ENCODE results near the gene TMEM221. TPM values are rescaled to one million over a fixed set of nuclear protein-coding genes. Genes with fewer than 3 reads are reported as not detected.
"Not testable (repeated sequence)": the region's sequence is repeated elsewhere in the genome, so short reads cannot be mapped to it uniquely, and the experiment has no call there.

TMEM221 gene
- total RNA-seq = 0.37 TPM

DNA sequence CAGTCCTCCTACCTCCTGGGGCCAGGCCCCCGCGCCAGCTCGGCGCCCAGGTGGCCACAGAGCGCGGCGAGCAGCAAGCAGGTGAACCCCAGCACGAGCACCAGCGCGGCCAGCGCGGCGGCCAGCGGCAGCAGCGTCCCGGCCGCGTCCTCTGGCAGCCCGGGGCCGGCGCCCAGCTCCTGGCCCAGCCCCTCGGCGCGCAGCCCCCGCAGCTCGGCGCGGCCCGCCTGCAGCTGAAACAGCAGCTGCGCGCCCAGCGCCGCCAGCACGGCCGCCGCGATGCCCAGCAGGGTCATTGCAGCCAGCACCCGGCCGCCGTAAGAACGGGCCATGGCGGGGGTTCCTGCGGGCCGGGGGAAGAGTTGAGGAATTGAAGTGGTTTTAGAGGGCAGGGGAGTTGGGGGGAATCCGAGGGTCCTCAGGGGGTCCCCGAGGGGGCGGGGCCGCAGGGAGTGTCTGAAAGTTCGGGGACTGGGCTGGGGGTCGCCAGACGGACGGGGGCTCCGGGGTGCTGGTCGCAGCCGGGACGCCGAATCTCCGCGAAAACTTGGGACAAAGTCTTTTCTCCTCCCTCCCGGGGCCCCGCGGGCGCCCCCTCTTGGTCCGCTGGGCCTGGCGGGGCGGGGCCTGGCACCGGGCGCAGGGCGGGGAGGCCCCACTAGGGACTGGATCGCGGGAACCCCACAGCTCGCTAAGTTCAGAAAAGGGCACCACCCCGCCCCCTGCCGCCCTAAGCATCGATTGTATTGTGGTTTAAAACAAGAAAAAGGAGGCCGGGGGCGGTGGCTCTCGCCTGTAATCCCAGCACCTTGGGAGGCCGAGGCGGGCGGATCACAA, at the start of gene TMEM221:
TSS of gene TMEM221 (minus strand) at position 538 of the 837 bp plus-strand sequence. CDS start at position 332, 206 bp downstream.
- no peak for DNase-seq (ENCODE audit: low spot score)

DNA sequence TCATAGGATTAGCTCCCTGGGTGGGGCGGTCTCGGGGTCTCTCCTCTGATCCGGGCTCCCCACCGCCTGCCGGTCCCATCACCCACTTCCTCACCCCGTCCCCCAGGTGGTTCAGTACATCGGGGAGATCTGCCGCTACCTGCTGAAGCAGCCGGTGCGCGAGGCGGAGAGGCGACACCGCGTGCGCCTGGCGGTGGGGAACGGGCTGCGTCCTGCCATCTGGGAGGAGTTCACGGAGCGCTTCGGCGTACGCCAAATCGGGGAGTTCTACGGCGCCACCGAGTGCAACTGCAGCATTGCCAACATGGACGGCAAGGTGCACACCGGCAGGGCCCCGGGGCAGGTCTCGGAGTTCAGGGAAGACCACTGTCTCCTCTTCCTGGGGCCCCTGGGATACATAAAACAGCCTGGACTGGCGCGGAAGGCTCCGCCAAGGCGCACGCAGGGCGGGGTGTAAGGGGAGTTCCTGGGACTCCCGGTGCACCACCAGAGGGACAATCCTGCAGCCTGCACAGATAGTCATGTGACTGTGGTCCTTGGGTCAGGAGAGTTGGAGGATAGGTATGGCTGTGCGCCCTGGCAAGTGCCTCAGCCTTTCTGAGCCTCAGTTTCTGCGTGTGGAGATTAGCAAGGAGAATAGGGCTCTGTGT, 48.8 kb upstream of the TMEM221 start:
- no peak for DNase-seq (ENCODE audit: low spot score)

DNA sequence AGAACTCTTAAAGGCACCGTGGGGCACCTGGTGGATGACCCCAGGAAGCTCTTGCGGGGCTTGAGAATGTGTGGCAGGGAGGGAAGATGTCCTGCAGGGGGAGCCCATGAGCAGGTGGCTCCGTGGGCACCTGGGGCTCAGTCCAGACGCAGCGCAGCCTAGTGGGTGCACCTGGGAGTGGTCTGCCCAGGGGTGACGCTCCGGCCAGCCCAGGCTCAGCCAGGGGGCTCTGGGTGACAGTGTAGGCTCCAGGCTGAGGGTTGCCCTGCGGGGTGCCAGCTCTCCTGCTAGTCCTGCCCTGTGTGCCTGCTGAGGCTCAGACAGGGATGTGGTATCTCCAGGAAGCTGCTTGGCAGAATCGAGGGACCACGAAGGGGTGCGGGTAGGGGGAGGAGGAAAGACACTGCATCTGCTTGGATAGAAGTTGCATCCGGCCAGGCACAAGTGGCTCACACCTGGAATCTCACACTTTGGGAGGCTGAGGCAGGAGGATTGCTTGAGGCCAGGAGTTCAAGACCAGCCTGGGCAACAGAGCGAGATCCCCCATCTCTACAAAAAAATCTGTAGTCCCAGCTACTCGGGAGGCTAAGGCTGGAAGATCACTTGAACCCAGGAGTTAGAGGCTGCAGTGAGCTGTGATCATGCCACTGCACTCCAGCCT, 48.0 kb upstream of the TMEM221 start:
- peak; percentile 60 for DNase-seq (ENCODE audit: low spot score)

DNA sequence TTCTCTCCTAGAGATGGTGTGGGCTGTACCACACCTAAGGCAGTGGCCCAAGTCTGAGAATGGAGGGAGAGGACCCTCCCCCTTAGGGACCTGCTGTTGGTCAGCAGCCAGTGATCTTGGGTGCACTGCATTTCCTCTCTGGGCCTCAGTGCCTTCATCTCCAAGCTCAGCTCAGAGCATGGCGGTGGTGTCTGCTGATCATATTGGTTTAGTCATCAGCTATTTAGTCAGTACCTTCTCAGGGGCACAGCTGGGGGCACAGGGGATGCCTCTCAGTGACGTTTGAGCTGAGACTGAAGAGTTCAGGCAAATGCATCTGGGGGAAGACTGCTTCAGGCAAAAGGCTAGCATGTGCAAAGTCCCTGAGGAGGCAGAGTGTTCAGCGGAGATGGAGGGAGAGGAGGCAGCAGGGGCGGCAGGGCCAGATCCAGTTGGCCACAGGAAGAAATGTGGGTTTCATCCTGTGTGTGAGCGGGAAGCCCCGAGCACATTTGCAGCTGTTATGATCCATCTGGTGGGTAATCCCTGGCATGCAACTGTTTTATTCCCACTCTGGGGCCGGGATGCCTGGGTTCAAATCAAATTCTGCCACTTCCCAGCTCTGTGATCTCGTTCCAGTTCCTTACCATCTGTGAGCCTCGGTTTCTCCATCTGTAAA, 47.3 kb upstream of the TMEM221 start:
- DNase-seq (ENCODE audit: low spot score) = no peak

DNA sequence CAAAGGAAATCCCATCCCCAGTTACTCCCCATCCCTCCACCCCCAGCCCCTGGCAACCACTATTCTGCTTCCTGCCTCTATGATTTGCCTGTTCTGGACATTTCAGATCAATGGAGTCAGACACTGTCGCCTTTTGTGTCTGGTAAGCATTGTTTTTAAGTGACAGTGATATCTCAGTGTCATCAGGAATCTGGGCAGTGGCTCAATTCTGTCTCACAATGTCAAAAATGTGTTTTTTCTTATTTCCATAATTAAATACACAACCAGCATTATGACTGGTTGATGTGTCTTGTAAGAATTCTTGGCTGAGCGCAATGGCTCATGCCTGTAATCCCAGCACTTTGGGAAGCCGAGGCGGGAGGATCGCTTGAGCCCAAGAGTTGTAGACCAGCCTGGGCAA, 42.8 kb upstream of the TMEM221 start:
- DNase-seq (ENCODE audit: low spot score) = no peak

DNA sequence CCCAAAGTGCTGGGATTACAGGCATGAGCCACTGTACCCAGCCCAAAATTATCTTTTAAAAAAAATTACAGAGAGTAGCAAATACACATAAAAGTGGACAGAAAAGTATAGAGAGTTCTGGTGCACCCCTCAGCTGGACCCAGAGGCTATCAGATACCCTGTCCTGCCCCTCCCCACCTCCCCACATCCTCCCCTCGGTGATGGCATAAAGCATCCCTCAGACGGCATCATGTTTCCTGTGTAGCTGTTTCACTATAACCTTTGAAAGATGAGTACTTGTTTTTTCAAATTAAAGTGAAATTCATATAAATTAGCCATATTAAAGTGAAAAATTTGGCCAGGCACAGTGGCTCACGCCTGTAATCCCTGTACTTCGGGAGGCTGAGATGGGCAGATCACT, 41.9 kb upstream of the TMEM221 start:
- no peak for DNase-seq (ENCODE audit: low spot score)

DNA sequence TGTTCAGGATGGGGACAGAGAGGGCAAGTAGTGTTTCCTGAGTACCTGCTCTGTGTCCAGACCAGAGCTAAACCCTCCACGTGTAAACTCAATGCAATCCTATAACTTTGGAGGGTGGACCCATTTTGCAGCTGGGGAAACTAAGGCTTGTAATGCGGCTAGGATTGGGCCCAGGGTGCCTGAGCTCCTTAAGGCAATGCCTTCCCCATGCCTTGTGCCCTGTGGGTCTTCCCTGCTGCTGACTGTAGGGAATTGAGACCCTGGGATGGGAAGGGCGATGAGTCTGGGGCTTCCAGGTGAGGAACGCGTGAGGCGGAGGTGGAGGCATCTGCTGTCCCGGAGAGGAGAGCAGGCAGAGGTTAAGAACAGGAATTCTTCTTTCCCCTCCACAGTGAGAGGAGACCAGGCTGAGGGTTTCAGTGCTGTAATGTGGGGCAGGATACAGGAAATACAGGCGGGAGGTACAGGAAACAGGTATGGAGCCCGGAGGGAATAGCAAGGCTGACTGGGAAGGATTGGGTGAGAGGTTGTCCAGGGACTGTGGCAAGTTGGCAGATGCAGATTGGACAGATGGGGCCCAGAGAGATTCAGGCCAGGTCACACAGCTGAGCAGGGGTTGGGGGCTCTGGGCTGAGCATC, 41.0 kb upstream of the TMEM221 start:
- DNase-seq (ENCODE audit: low spot score) = no peak

DNA sequence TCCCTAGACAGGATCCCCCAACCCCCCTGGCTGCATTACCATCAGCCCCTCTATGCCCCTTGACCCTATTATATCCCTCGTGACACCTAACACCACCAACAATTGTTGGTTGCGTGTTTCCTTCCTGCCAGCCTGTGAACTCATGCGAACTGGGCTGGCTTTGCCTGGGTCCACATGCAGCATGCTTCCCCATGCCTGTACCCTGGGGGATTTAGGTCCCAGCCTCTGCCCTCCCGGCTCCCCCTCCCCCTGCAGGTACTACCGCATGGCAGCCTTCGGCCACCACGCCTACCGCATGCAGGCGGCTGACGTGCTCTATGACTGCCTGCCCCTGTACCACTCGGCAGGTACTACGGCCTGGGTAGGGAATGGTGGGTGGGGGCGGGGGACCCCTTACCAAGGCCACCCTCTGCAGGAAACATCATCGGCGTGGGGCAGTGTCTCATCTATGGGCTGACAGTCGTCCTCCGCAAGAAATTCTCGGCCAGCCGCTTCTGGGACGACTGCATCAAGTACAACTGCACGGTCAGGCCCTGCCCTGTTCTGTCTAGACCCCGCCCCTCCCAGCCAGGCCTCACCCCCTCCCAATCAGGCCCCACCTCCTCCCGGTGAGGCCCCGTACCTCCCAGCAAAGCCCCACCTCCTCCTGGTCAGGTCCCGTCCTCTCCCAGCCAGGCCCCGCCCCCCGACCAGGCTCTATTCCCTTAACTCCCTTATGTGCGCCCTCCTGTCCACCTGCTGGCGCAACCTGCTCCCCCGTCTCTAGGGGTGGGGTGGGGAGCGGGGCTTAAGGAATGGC, 40.3 kb upstream of the TMEM221 start:
- DNase-seq (ENCODE audit: low spot score) = peak; percentile 83

DNA sequence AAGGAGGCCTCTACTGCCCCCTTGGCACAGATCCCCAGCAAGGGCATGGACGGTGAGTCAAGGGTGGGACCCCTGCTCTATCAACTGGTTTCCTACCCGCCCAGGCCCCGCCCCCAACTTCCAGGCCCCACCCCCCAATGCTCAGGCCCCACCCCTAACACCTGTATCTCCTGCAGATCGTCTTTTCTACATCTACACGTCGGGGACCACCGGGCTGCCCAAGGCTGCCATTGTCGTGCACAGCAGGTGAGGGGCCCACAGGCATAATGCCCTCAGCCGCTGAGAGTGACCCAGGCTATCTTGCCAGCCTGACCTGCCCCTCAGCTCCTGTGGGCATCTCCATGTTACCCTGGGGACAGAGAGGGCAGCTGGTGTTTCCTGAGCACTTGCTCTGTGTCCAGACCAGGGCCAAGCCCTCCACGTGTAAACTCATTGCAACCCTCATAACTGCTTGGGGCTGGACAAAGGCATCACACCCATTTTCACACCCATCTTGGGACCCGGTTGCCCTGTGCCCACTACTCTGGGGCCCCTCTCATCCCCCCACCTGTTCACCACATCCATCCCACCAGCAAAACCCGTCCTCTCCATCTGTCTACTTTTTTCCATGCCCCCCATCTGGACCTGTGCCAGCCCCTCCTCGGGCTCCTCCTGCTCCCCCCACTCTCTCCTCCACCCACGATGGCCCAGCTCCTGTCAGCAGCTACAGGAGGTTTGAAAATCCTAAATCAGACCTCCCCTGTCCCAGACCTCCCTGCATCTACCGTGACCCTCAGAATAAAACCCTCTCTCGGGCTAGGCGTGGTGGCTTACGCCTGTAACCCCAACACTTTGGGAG, 39.0 kb upstream of the TMEM221 start:
- DNase-seq (ENCODE audit: low spot score) = no peak

DNA sequence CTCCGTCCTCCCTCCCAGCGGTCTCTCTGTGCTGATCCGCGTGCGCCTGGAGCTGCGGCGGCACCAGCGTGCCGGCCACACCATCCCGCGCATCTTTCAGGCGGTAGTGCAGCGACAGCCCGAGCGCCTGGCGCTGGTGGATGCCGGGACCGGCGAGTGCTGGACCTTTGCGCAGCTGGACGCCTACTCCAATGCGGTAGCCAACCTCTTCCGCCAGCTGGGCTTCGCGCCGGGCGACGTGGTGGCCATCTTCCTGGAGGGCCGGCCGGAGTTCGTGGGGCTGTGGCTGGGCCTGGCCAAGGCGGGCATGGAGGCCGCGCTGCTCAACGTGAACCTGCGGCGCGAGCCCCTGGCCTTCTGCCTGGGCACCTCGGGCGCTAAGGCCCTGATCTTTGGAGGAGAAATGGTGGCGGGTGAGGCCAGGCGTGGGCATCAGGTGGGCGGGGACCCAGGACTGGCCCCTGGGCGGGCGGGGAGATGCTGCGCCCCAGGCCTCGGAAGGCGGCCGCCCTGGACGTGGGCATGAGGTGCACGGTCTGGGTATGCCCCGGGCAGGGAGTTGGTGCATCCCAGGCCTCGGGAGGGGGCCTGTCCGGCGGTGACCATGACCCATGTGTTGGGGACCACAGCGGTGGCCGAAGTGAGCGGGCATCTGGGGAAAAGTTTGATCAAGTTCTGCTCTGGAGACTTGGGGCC, 38.2 kb upstream of the TMEM221 start:
- DNase-seq (ENCODE audit: low spot score) = no peak

DNA sequence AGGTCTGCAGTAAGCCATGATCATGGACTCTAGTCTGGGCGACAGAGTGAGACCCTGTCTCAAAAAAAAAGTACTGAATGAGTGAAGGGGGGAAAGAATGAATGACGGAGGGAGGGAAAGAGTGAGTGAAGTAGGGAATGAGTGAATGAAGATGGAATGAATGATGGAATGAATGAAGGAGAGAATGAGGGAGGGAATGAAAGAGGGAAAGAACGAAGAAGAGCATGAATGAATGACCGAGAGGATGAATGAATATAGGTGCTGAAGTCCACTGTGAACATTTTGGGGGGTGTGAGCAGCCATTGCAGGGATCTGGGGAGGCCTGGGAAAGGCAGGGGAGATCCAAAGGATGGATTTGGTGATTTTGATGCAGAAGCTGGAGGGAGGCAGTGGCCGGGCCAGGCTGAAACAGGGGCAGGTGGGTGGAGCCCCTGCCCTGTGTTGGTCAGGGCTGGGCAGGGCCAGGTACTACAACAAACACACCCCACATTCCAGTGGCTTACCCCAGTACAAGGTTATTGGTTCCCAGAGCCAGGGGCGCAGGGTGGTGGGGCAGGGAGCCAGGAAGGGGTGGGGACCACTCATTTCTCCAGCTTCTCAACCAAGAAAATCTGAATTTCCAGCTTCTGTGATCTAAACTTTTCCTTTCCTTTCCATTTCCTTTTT, 36.2 kb upstream of the TMEM221 start:
- DNase-seq (ENCODE audit: low spot score) = no peak

DNA sequence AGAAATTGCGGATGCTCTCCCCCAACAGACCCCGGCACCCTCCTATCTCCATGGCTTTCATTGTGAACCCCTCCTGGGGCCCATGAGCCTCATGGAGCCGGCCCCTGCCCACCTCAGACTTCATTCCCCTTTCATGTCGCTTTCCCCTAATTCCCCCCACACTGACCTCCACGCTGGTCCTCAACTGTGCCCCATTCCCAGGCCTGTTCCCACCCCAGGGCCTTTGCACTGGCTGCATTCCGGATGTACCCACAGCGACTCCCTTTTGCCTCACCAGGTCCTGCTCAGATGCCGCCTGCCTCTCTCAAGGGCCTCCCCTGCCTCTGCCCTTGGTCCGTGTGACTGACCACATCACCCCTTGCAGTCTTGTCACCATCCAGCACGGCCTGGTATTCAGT, 35.1 kb upstream of the TMEM221 start:
- DNase-seq (ENCODE audit: low spot score) = no peak

DNA sequence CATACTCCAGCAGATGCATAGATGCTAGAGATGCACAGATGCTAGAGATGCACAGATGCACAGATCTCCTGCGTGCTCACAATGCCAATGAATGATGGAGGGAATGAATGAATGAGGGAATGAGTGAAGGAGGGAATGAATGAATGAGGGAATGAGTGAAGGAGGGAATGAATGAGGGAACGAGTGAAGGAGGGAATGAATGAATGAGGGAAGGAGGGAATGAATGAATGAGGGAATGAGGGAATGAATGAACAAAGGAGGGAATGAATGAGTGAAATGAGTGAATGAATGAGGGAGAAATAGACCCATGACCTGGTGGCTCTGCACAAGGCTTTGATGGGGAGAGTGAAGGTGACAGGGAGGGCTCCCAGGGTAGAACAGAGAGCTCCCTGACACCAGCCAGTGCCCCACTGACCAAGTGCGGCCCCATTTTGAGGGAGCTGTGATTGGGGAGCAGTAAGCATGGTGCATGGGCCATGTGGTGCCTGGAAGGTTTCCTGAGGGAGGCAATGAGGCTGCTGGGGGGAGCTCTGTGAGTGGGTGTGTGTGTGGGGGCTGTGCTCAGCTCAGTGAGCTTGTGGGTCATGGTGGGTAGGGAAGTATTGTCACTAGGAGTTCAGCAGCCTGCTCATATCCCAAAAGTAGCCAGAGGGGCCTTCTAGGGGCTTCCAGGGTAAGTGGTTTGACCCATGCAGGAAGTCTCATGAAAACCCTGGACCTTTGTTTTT, 34.6 kb upstream of the TMEM221 start:
- no peak for DNase-seq (ENCODE audit: low spot score)

DNA sequence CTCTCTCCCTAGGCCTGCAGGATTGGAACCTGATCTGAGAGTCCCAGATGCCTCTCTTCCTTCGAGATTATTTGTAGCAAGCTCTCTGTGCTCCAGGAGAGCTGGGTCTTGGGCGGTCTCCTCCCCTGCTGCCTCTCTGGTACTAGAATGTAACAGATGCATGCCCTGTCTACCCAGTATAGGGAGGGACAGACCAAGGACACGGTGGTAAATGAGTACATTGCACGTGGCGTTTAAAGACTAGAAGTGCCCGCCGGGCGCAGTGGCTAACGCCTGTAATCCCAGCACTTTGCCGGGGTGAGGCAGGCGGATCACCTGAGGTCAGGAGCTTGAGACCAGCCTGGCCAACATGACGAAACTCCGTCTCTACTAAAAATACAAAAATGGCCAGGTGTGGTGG, 33.5 kb upstream of the TMEM221 start:
- no peak for DNase-seq (ENCODE audit: low spot score)

DNA sequence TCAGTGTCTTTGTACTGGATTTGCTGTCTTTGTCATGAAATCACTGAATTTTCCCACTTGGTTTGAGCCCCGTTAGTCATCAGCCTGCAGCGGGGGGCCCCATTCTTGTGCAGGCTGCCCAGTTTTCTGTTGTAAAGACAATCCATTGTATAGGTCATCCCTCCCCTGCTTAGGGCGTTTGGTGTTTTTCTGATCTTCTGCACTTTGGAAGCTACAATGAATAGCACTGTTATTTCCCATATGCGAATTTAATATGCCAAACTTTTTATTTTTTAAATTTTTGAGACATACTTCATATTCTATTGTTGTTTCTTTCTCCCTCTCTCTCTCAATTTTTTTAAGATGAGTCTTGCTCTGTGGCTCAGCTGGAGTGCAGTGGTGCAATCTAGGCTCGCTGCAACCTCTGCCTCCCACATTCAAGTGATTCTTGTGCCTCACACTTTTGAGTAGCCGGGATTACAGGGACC, 30.9 kb upstream of the TMEM221 start:
- no peak for DNase-seq (ENCODE audit: low spot score)

DNA sequence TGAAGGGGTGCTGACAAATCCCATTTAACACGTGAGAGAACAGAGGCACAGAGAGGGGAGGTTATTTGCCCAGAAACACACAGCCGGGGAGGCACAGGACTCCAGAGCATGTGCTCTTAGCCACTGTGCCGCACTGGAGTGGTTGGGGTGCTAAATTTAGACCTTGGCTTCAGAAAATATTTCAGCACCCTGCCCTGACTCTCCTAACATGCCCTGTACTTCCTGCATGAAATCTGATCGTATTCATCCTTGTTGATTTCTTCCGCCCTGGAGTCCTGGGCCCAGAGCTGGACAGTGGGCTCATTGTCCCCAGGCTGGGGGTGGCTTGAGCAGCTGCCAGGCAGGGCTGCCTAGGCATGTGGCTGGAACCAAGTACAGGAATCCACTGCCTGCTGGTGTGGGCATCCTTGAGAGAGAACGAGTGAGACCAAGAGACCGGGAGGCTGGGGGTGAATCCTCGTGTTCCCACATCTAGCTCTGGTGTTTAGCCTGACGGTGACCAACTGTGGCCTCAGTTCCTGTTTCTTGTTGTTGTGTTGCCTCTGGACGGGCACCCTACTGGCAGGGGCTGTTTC, 27.2 kb upstream of the TMEM221 start:
- peak; percentile 67 for DNase-seq (ENCODE audit: low spot score)

DNA sequence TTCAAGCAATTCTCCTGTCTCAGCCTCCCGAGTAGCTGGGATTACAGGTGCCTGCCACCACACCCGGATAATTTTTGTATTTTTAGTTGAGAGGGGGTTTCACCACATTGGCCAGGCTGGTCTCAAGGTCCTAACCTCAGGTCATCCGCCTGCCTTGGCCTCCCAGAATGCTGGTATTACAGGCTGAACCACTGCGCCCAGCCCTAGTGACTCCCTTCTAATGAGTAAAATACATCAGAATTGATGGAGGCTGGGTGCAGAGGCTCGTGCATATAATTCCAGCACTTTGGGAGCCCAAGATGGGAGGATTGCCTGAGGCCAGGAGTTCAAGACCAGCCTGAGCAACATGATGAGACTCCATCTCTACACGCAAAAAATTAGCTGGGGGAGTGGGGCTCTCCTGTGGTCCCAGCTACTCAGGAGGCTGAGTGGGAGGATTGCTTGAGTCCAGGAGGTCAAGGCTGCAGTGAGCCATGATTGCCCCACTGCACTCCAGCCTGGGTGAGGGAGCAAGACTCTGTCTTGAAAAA, 26.6 kb upstream of the TMEM221 start:
- not testable (repeated sequence) for DNase-seq (ENCODE audit: low spot score)
